Activated B cell treated with CpG ODN at 0.5 μM for 24 hours (primary cell): ENCODE data around the gene POSTN. TPM values are rescaled to one million over a fixed set of nuclear protein-coding genes. Genes with fewer than 3 reads are reported as not detected.

ENCODE experiments used
- ATAC-seq: fragments of 200-7000 bp; cut with Tn5 transposase; one replicate; pipeline ENCODE4 v1.10.0; 2021; ENCODE audit warnings: low read depth, mild to moderate bottlenecking, moderate library complexity
- CTCF ChIA-PET: fragments of 350-600 bp; sonication (Branson Sonifier 250); formaldehyde crosslinking; loops from one replicate; lab custom pipeline; 2021; ENCODE audit warnings: antibody characterized with exemption; lab: Charles Lee
- POLR2A ChIA-PET: fragments of 350-600 bp; sonication (Branson Sonifier 250); formaldehyde crosslinking; loops from one replicate; lab custom pipeline; 2021; ENCODE audit warnings: antibody characterized with exemption; lab: Charles Lee
- DNase-seq: peaks from one replicate; pipeline ENCODE4 v3.0.0; 2022
- H3K27ac Mint-ChIP-seq: one replicate; pipeline ENCODE4 v1.8.0; 2020; ENCODE audit warnings: mixed read lengths
- H3K27me3 Mint-ChIP-seq: one replicate; pipeline ENCODE4 v1.8.0; 2021; ENCODE audit warnings: mixed read lengths
- H3K36me3 Mint-ChIP-seq: one replicate; pipeline ENCODE4 v1.8.0; 2021; ENCODE audit warnings: low read depth, mixed read lengths
- H3K4me1 Mint-ChIP-seq: one replicate; pipeline ENCODE4 v1.8.0; 2021; ENCODE audit warnings: mixed read lengths
- H3K4me3 Mint-ChIP-seq: one replicate; pipeline ENCODE4 v1.8.0; 2020; ENCODE audit warnings: mild to moderate bottlenecking, mixed read lengths
- H3K9me3 Mint-ChIP-seq: one replicate; pipeline ENCODE4 v1.8.0; 2020; ENCODE audit warnings: mixed read lengths
- CTCF ChIP-seq: fragments of 200-600 bp; IDR thresholded peaks from one replicate; pipeline ENCODE4 v1.8.0; 2022; ENCODE audit warnings: antibody characterized with exemption, mild to moderate bottlenecking
- intact Hi-C: fragments of 100-400 bp; cut with micrococcal nuclease; formaldehyde crosslinking; loops from one replicate; pipeline ENCODE4 v1.15.1; 2024
- total RNA-seq: library from RNA; stranded (reverse); gene quantifications from 2 replicates; pipeline ENCODE4 v1.2.3, GENCODE V29; 2022

Gene POSTN
- total RNA-seq, 1 donor from 2014 or later = not detected

- Mint-ChIP-seq H3K4me1 (no peaks in the 10 kb centered on the region), H3K27me3 (no peaks in the 10 kb centered on the region), H3K4me3 (no peak overlapping the region), H3K36me3 (no peaks in the 10 kb centered on the region), H3K9me3 (peaks cover 3% of the 10 kb centered on the region), H3K27ac (no peak overlapping the region)
- CTCF ChIA-PET = no interaction called here
- POLR2A ChIA-PET = no interaction called here
- no peak for DNase-seq
- TF ChIP-seq CTCF = no peak
- no peak for ATAC-seq
- intact Hi-C loops = no loop called here
Observed at GRCh38 chr13:37621811-37622361, 23.3 kb upstream of the POSTN start.

GRCh38 chr13:37618554-37618953 lies 20.0 kb upstream of the POSTN start:
- no peak for DNase-seq
- H3K9me3 Mint-ChIP-seq = peaks cover 3% of the 10 kb centered on the region
- intact Hi-C loops = no loop called here
- H3K27ac Mint-ChIP-seq = no peak overlapping the region
- TF ChIP-seq CTCF = no peak
- ATAC-seq = no peak
- no peaks in the 10 kb centered on the region for H3K27me3 Mint-ChIP-seq
- ChIA-PET CTCF (no interaction called here), POLR2A (no interaction called here)
- no peaks in the 10 kb centered on the region for H3K36me3 Mint-ChIP-seq
- no peaks in the 10 kb centered on the region for H3K4me1 Mint-ChIP-seq
- no peak overlapping the region for H3K4me3 Mint-ChIP-seq

- DNase-seq (no peak), ATAC-seq (no peak)
- H3K27ac Mint-ChIP-seq = no peak overlapping the region
- H3K4me1 Mint-ChIP-seq = no peaks in the 10 kb centered on the region
- no peaks in the 10 kb centered on the region for H3K36me3 Mint-ChIP-seq
- no peak for TF ChIP-seq CTCF
- H3K4me3 Mint-ChIP-seq = no peak overlapping the region
- no peaks in the 10 kb centered on the region for H3K27me3 Mint-ChIP-seq
- CTCF ChIA-PET = no interaction called here
- POLR2A ChIA-PET = no interaction called here
- intact Hi-C loops = no loop called here
- H3K9me3 Mint-ChIP-seq = peaks cover 3% of the 10 kb centered on the region
Observed at GRCh38 chr13:37617173-37617572, 18.6 kb upstream of the POSTN start.

- TF ChIP-seq CTCF = no peak
- no peak overlapping the region for H3K4me3 Mint-ChIP-seq
- ChIA-PET POLR2A (no interaction called here), CTCF (no interaction called here)
- no peaks in the 10 kb centered on the region for H3K4me1 Mint-ChIP-seq
- peaks cover 3% of the 10 kb centered on the region for H3K9me3 Mint-ChIP-seq
- ATAC-seq (no peak), DNase-seq (no peak)
- no peaks in the 10 kb centered on the region for H3K36me3 Mint-ChIP-seq
- no peaks in the 10 kb centered on the region for H3K27me3 Mint-ChIP-seq
- intact Hi-C loops = no loop called here
- no peak overlapping the region for H3K27ac Mint-ChIP-seq
Observed at GRCh38 chr13:37616131-37616530, 17.6 kb upstream of the POSTN start.

- no peak for ATAC-seq
- TF ChIP-seq CTCF = no peak
- Mint-ChIP-seq H3K36me3 (no peaks in the 10 kb centered on the region), H3K27me3 (no peaks in the 10 kb centered on the region), H3K4me3 (no peak overlapping the region), H3K4me1 (no peaks in the 10 kb centered on the region), H3K9me3 (peaks cover 3% of the 10 kb centered on the region), H3K27ac (no peak overlapping the region)
- POLR2A ChIA-PET = no interaction called here
- DNase-seq = no peak
- CTCF ChIA-PET = no interaction called here
- intact Hi-C loops = no loop called here
Observed at GRCh38 chr13:37615276-37615675, 16.7 kb upstream of the POSTN start.
